ENCODE results near the gene APP. TPM values are rescaled to one million over a fixed set of nuclear protein-coding genes. Genes with fewer than 3 reads are reported as not detected.

Gene APP
- total RNA-seq, 2 donors from 2014 or later, result 267 to 564 TPM

DNA sequence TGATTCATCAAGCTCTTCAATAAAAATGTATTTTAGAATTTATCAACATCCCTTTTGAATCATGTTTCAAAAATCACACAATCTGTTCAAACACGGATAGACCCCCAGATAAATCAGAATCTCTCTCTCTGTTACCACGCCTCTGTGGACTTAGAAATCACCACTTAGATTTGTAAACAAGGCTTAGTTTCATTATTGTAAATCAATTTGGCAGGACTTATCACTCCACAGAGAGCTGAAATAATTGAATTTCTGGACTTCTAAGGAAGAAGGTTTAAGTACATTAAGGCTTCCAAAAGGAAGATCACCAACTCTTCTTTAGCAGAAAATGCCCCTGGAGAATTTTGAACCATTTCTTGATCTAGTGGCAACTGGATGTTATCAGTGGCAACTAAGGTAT lies 100.4 kb downstream of the APP start:
- no peak overlapping the region for H3K27ac ChIP-seq
- no peaks in the 10 kb centered on the region for H3K36me3 ChIP-seq
- H3K27me3 ChIP-seq (replicated peaks; ENCODE audit: insufficient read depth), result no peaks in the 10 kb centered on the region
- no peaks in the 10 kb centered on the region for H3K9me3 ChIP-seq
- no peak for DNase-seq (ENCODE audit: low spot score)
- no peak for TF ChIP-seq POLR2AphosphoS5 (IDR thresholded peaks at IDR 0.05)
- no peak for TF ChIP-seq POLR2A (IDR thresholded peaks at IDR 0.05)
- TF ChIP-seq, protein P1, sequence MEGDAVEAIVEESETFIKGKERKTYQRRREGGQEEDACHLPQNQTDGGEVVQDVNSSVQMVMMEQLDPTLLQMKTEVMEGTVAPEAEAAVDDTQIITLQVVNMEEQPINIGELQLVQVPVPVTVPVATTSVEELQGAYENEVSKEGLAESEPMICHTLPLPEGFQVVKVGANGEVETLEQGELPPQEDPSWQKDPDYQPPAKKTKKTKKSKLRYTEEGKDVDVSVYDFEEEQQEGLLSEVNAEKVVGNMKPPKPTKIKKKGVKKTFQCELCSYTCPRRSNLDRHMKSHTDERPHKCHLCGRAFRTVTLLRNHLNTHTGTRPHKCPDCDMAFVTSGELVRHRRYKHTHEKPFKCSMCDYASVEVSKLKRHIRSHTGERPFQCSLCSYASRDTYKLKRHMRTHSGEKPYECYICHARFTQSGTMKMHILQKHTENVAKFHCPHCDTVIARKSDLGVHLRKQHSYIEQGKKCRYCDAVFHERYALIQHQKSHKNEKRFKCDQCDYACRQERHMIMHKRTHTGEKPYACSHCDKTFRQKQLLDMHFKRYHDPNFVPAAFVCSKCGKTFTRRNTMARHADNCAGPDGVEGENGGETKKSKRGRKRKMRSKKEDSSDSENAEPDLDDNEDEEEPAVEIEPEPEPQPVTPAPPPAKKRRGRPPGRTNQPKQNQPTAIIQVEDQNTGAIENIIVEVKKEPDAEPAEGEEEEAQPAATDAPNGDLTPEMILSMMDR (IDR thresholded peaks at IDR 0.05), result no peak
- no peaks in the 10 kb centered on the region for H3K4me1 ChIP-seq (replicated peaks)
- intact Hi-C loops (cut with DNase I), result loop anchor here (10.0 kb wide), 1 partner anchor 95 kb away; no protein-coding TSS in a partner anchor
- H3K4me3 ChIP-seq, result no peak overlapping the region
- 79% methylated on average over 2 of the region's 2 CpGs for WGBS

DNA sequence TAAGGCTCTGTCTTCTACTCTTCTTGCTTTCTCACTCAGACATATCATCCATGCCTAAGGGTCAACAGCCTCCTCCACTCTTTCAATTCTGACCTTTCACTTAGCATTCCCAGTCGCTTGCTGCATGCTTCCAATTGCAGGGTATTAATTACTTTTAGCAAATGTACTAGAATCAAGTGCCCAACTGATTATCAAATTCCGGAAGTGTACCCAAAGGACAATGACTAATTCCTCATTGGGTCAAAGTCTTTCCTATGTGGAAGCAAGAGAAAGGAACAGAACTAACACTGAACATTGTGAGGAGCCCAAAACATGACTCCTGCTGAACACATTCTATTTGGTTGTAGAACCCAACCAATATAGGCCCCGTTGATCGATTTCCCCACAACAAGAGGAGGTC lies 101.8 kb downstream of the APP start:
- H3K27ac ChIP-seq, result no peak overlapping the region
- H3K4me1 ChIP-seq (replicated peaks), result no peaks in the 10 kb centered on the region
- 95% methylated on average over 4 of the region's 4 CpGs for WGBS
- H3K36me3 ChIP-seq, result no peaks in the 10 kb centered on the region
- no peaks in the 10 kb centered on the region for H3K27me3 ChIP-seq (replicated peaks; ENCODE audit: insufficient read depth)
- H3K9me3 ChIP-seq, result no peaks in the 10 kb centered on the region
- no peak for DNase-seq (ENCODE audit: low spot score)
- intact Hi-C loops (cut with DNase I), result loop anchor here (10.0 kb wide), 1 partner anchor 56 kb away; no protein-coding TSS in a partner anchor
- no peak overlapping the region for H3K4me3 ChIP-seq
- TF ChIP-seq, protein P1 (IDR thresholded peaks at IDR 0.05), result no peak
- TF ChIP-seq POLR2AphosphoS5 (IDR thresholded peaks at IDR 0.05) (no peak), POLR2A (IDR thresholded peaks at IDR 0.05) (no peak)

DNA sequence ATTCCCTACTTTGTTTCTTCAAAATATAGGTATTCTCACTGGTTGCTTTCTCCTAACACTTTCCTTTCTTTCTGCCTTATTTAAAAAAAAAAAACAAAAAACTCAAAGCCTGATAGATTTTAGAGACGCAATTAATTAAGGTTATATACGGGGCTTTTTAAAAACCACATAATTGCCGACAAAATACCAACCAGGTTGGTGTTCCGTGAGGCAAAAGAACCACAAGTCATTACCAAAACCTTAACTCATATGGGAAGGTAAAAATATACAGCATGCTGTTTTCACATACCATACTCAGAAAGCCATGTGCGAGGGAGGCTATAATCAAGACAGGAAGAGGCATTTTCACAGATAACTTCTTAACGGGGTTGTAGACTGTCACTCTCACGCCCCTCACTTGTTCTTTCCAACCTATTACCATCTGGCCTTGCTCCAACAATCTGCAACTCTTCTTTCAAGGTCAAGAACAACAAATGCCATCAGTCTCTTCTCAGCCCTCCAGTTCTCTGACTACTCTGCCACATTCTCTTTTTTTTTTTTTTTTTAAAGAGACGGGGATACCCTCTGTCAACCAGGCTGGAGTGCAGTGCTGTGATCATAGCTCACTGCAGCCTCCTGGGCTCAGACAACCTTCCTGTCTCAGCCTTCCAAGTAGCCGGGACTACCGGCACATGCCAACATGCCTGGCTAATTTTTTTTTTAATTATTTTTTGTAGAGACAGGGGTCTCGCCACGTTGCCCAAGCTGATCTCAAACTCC lies 102.6 kb downstream of the APP start:
- no peak overlapping the region for H3K27ac ChIP-seq
- intact Hi-C loops (cut with DNase I), result loop anchor here (10.0 kb wide), 1 partner anchor 57 kb away; no protein-coding TSS in a partner anchor

DNA sequence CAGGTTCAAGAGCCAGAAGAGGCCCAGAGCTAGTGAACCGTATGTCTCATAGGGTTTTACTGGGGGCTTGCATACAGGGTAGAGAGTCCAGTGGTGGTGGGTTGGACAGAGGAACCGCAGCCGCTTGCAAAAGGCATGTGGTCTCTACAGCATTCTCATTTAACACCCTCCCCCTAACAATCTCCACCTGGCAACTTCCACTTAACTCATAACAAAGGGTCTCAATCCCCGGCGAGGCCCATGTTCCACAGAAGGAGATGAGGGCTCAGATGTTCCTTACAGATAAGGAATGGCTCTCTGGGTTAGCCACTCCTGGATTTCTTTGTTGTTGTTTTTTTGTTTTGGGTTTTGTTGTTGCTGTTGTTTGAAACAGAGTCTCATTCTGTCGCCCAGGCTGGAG lies 106.1 kb downstream of the APP start:
- no peak for DNase-seq (ENCODE audit: low spot score)
- whole genome bisulfite sequencing, result 83% methylated on average over 6 of the region's 6 CpGs
- Histone ChIP-seq H3K36me3 (no peaks in the 10 kb centered on the region), H3K9me3 (no peaks in the 10 kb centered on the region), H3K4me1 (replicated peaks) (no peaks in the 10 kb centered on the region), H3K27ac (no peak overlapping the region), H3K27me3 (replicated peaks; ENCODE audit: insufficient read depth) (no peaks in the 10 kb centered on the region), H3K4me3 (no peak overlapping the region)
- no peak for TF ChIP-seq POLR2A (IDR thresholded peaks at IDR 0.05)
- TF ChIP-seq, protein P1 (IDR thresholded peaks at IDR 0.05), result no peak
- TF ChIP-seq POLR2AphosphoS5 (IDR thresholded peaks at IDR 0.05), result no peak
- intact Hi-C loops (cut with DNase I), result loop anchor here (10.0 kb wide), 1 partner anchor 60 kb away; no protein-coding TSS in a partner anchor

More for the DNA sequence above, 102.6 kb downstream of the APP start:
- DNase-seq (ENCODE audit: low spot score), result no peak
- no peak for TF ChIP-seq POLR2AphosphoS5 (IDR thresholded peaks at IDR 0.05)
- no peak for TF ChIP-seq POLR2A (IDR thresholded peaks at IDR 0.05)
- TF ChIP-seq, protein P1 (IDR thresholded peaks at IDR 0.05), result no peak
- H3K36me3 ChIP-seq, result no peaks in the 10 kb centered on the region
- H3K27me3 ChIP-seq (replicated peaks; ENCODE audit: insufficient read depth), result no peaks in the 10 kb centered on the region
- 82% methylated on average over 12 of the region's 12 CpGs for WGBS
- H3K9me3 ChIP-seq, result no peaks in the 10 kb centered on the region
- no peak overlapping the region for H3K4me3 ChIP-seq
- H3K4me1 ChIP-seq (replicated peaks), result no peaks in the 10 kb centered on the region

DNA sequence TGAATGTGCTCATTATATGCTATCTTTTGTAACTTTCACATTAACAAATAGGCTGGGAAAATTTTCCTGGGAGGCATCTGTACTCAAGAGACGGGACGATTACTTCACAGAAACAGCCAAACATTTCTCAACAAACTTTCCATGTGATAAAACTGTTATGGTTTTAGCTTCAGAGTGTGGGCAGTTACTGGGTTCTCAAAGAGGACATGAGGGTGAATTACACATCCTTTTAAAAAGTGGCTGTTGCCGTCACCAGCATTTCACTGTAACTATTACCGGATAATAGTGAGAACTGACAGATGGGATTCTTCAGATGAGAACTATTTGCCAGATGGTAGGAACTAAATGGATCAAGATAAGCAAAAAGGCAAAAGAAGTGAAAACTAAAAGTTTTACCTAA lies 109.1 kb downstream of the APP start:
- Histone ChIP-seq H3K4me3 (no peak overlapping the region), H3K27ac (no peak overlapping the region), H3K4me1 (replicated peaks) (no peaks in the 10 kb centered on the region), H3K36me3 (no peaks in the 10 kb centered on the region), H3K9me3 (no peaks in the 10 kb centered on the region), H3K27me3 (replicated peaks; ENCODE audit: insufficient read depth) (no peaks in the 10 kb centered on the region)
- intact Hi-C loops (cut with DNase I), result loop anchor here (10.0 kb wide), 1 partner anchor 63 kb away; no protein-coding TSS in a partner anchor
- no peak for DNase-seq (ENCODE audit: low spot score)
- 69% methylated on average over 4 of the region's 4 CpGs for WGBS
- TF ChIP-seq POLR2AphosphoS5 (IDR thresholded peaks at IDR 0.05) (no peak), POLR2A (IDR thresholded peaks at IDR 0.05) (no peak)
- TF ChIP-seq, protein P1 (IDR thresholded peaks at IDR 0.05), result no peak
